GM23338 (cell line): ENCODE results near the gene SCN1B. TPM values are rescaled to one million over a fixed set of nuclear protein-coding genes. Genes with fewer than 3 reads are reported as not detected.

Source experiments
- ATAC-seq: fragments of 200-7000 bp; cut with Tn5 transposase; 3 replicates; pipeline ENCODE4 v1.9.1; 2020
- DNase-seq: peaks from one replicate; pipeline ENCODE4 v3.0.0-alpha.2; 2015; ENCODE audit warnings: low spot score
- H2AFZ ChIP-seq: fragments of 200-600 bp; sonication (generic); 2 replicates; pipeline ENCODE4 v1.8.0; 2016; ENCODE audit warnings: antibody characterized with exemption, mild to moderate bottlenecking, moderate library complexity
- H3F3A ChIP-seq: fragments of 200-600 bp; sonication (generic); replicated peaks from 2 replicates; pipeline ENCODE4 v1.8.0; 2017; ENCODE audit warnings: antibody characterized with exemption, mixed run types, low read depth
- H3K27ac ChIP-seq: fragments of 200-600 bp; sonication (generic); 2 replicates; pipeline ENCODE4 v1.6.1; 2016; ENCODE audit warnings: low read depth
- H3K27me3 ChIP-seq: fragments of 200-600 bp; sonication (generic); 2 replicates; pipeline ENCODE4 v1.8.0; 2016; ENCODE audit warnings: mild to moderate bottlenecking, mixed run types, moderate library complexity; ENCODE audit not compliant: insufficient read depth
- H3K36me3 ChIP-seq: fragments of 200-600 bp; sonication (generic); 2 replicates; pipeline ENCODE4 v1.8.0; 2016; ENCODE audit warnings: mild to moderate bottlenecking; ENCODE audit not compliant: insufficient read depth
- H3K4me1 ChIP-seq: fragments of 200-600 bp; sonication (generic); 2 replicates; pipeline ENCODE4 v1.8.0; 2016; ENCODE audit warnings: mild to moderate bottlenecking, moderate library complexity; ENCODE audit not compliant: insufficient read depth
- H3K4me2 ChIP-seq: fragments of 200-600 bp; sonication (generic); 2 replicates; pipeline ENCODE4 v1.7.1; 2017; ENCODE audit warnings: mixed run types
- H3K4me3 ChIP-seq: fragments of 200-600 bp; sonication (generic); 2 replicates; pipeline ENCODE4 v1.6.1; 2016; ENCODE audit warnings: mixed run types
- H3K79me2 ChIP-seq: fragments of 200-600 bp; sonication (generic); replicated peaks from 2 replicates; pipeline ENCODE4 v1.8.0; 2017; ENCODE audit warnings: mild to moderate bottlenecking; ENCODE audit not compliant: insufficient read depth
- H3K9me2 ChIP-seq: fragments of 200-600 bp; sonication (generic); 2 replicates; pipeline ENCODE4 v1.8.0; 2017; ENCODE audit not compliant: insufficient read depth
- H4K20me1 ChIP-seq: fragments of 200-600 bp; sonication (generic); replicated peaks from 2 replicates; pipeline ENCODE4 v1.8.0; 2017; ENCODE audit warnings: mild to moderate bottlenecking; ENCODE audit not compliant: insufficient read depth
- H3K27ac Mint-ChIP-seq: 2 replicates; pipeline ENCODE4 v1.8.0; 2020; ENCODE audit warnings: inconsistent platforms, mild to moderate bottlenecking, moderate library complexity, mixed read lengths
- H3K27me3 Mint-ChIP-seq: 3 replicates; pipeline ENCODE4 v1.8.0; 2022; ENCODE audit warnings: low read depth, mild to moderate bottlenecking, moderate library complexity, mixed read lengths, inconsistent platforms; ENCODE audit not compliant: insufficient read depth, poor library complexity
- H3K36me3 Mint-ChIP-seq: 3 replicates; pipeline ENCODE4 v1.8.0; 2021; ENCODE audit warnings: low read depth, mild to moderate bottlenecking, inconsistent platforms, moderate library complexity, mixed read lengths
- H3K4me1 Mint-ChIP-seq: 3 replicates; pipeline ENCODE4 v1.8.0; 2020; ENCODE audit warnings: mild to moderate bottlenecking, inconsistent platforms, mixed read lengths
- H3K4me3 Mint-ChIP-seq: 3 replicates; pipeline ENCODE4 v1.8.0; 2021; ENCODE audit warnings: moderate library complexity, mild to moderate bottlenecking, inconsistent platforms, mixed read lengths
- H3K9me3 Mint-ChIP-seq: 3 replicates; pipeline ENCODE4 v1.8.0; 2020; ENCODE audit warnings: moderate library complexity, mild to moderate bottlenecking, inconsistent platforms, mixed read lengths
- CREB1 ChIP-seq: fragments of 250-450 bp; sonication (Bioruptor Pico); IDR thresholded peaks from 2 replicates; pipeline ENCODE4 v1.5.0; 2020; ENCODE audit warnings: low read depth, mild to moderate bottlenecking, moderate library complexity
- ETS1 ChIP-seq: IDR thresholded peaks from 2 replicates; pipeline ENCODE4 v1.6.1; 2016; ENCODE audit warnings: antibody characterized with exemption
- EZH2 ChIP-seq: fragments of 200-600 bp; sonication (generic); IDR thresholded peaks from one replicate; pipeline ENCODE4 v1.8.0; 2017; ENCODE audit warnings: antibody characterized with exemption, mild to moderate bottlenecking, low read depth; ENCODE audit not compliant: unreplicated experiment
- EZH2phosphoT487 ChIP-seq: fragments of 200-600 bp; sonication (generic); IDR thresholded peaks from one replicate; pipeline ENCODE4 v1.8.1; 2018; ENCODE audit warnings: antibody characterized with exemption; ENCODE audit not compliant: unreplicated experiment
- JUNB ChIP-seq: IDR thresholded peaks from one replicate; pipeline ENCODE4 v1.6.1; 2016; ENCODE audit warnings: antibody characterized with exemption; ENCODE audit not compliant: unreplicated experiment
- NANOG ChIP-seq: IDR thresholded peaks from 2 replicates; pipeline ENCODE4 v1.6.1; 2016; ENCODE audit warnings: antibody characterized with exemption, borderline replicate concordance
- POLR2AphosphoS5 ChIP-seq: IDR thresholded peaks from 2 replicates; pipeline ENCODE4 v1.6.1; 2016; ENCODE audit warnings: antibody characterized with exemption, low read depth
- REST ChIP-seq: IDR thresholded peaks from one replicate; pipeline ENCODE4 v1.6.1; 2018; ENCODE audit warnings: antibody characterized with exemption; ENCODE audit not compliant: unreplicated experiment
- STAT1 ChIP-seq: IDR thresholded peaks from one replicate; pipeline ENCODE4 v1.6.1; 2016; ENCODE audit warnings: antibody characterized with exemption; ENCODE audit not compliant: unreplicated experiment
- ZNF114 ChIP-seq: fragments of 250-450 bp; sonication (Bioruptor Pico); IDR thresholded peaks from 2 replicates; pipeline ENCODE4 v1.5.0; 2020; ENCODE audit warnings: mild to moderate bottlenecking, moderate library complexity
- ZNF331 ChIP-seq: fragments of 250-450 bp; sonication (Bioruptor Pico); IDR thresholded peaks from 2 replicates; pipeline ENCODE4 v1.5.0; 2020; ENCODE audit warnings: low read depth, mild to moderate bottlenecking, moderate library complexity
- ZNF462 ChIP-seq: fragments of 250-450 bp; sonication (Bioruptor Pico); IDR thresholded peaks from 2 replicates; pipeline ENCODE4 v1.5.0; 2020; ENCODE audit warnings: mild to moderate bottlenecking, moderate library complexity
- polyA plus RNA-seq: library from polyadenylated mRNA; unstranded; fragments of >200 nt; fragmentation: Nextera tagmentation; extraction: Ambion mirVana; gene quantifications from 2 replicates; pipeline ENCODE4 v1.2.1, GENCODE V29; 2016
- total RNA-seq: library from RNA; depleted of rRNA; stranded (reverse); fragments of >200 nt; shearing (Covaris generic); gene quantifications from 2 replicates; pipeline ENCODE4 v1.2.3, GENCODE V29; 2014

The SCN1B gene
- total and polyA plus RNA-seq, 2 experiments from 2014 or later: 1.7 to 4.8 TPM

GRCh38 chr19:35059006-35059798 is 28.9 kb downstream of the SCN1B start (continued):
- TF ChIP-seq NANOG: no peak
- TF ChIP-seq EZH2: no peak
- TF ChIP-seq ETS1: no peak
- TF ChIP-seq POLR2AphosphoS5: no peak
- no peak for TF ChIP-seq JUNB
- no peak for TF ChIP-seq CREB1 (CRISPR knock-in tag)
- no peak for TF ChIP-seq EZH2phosphoT487
- no peak for TF ChIP-seq STAT1
- TF ChIP-seq REST: no peak

- DNase-seq: no peak
- Histone ChIP-seq H3K79me2 (no peaks in the 10 kb centered on the region), H3K27ac (no peak overlapping the region), H3F3A (peaks cover 3% of the 10 kb centered on the region; the same call in 1 of the 2 replicates), H3K36me3 (no peaks in the 10 kb centered on the region), H3K9me2 (no peaks in the 10 kb centered on the region), H3K27me3 (peaks cover 6% of the 10 kb centered on the region; the same call in 1 of the 2 replicates), H4K20me1 (no peaks in the 10 kb centered on the region), H2AFZ (no peak overlapping the region), H3K4me1 (peaks cover 5% of the 10 kb centered on the region; the same call in 1 of the 2 replicates), H3K4me3 (no peak overlapping the region), H3K4me2 (no peak overlapping the region)
- Mint-ChIP-seq H3K4me3 (no peak overlapping the region), H3K4me1 (peaks cover 17% of the 10 kb centered on the region), H3K9me3 (no peaks in the 10 kb centered on the region; the same call in 2 of the 3 replicates), H3K36me3 (no peaks in the 10 kb centered on the region; the same call in 2 of the 3 replicates), H3K27ac (no peak overlapping the region), H3K27me3 (peaks cover 17% of the 10 kb centered on the region)
- no peak for ATAC-seq
- no peak for TF ChIP-seq ZNF462 (CRISPR knock-in tag)
- TF ChIP-seq JUNB: no peak
- no peak for TF ChIP-seq EZH2
- no peak for TF ChIP-seq STAT1
- no peak for TF ChIP-seq EZH2phosphoT487
- TF ChIP-seq ZNF114 (CRISPR knock-in tag): no peak
- no peak for TF ChIP-seq ZNF331 (CRISPR knock-in tag)
Measured at GRCh38 chr19:35059799-35060091, 29.5 kb downstream of the SCN1B start.
